ENCODE data around the gene SLC7A1.

DNA sequence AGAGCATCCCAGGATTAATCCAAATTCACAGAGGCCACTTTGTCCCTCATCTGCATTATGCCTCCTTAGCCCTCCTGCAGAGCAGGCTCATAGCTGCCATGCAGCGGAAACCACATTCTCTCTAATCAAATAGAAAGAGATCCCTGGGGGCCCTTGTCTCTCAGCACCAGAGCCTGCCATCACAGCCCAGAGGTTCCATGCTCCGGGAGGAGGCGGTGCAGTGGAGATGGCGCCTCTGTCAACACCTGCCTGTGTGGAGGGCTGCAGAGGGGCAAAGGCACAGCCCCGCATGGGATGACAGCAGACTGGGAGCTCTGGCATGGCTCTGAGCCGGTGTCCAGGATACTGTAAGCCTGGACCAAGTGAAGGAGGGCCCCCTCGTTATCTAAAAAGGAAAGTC, 111.3 kb downstream of the SLC7A1 start:
- TF ChIP-seq POLR2AphosphoS5 (IDR thresholded peaks at IDR 0.05) (no peak), CTCF (IDR thresholded peaks at IDR 0.05) (no peak)

Measured in breast epithelium (tissue), 3 donors.